GM12892 (cell line): Measurements from ENCODE around the gene MYZAP.

Source experiments
- POLR2A ChIP-seq: IDR thresholded peaks from 2 replicates; pipeline ENCODE4 v1.6.1; 2011; ENCODE audit warnings: low read depth, low read length, control low read depth
- POLR2AphosphoS5 ChIP-seq: IDR thresholded peaks from 2 replicates; pipeline ENCODE4 v1.6.1; 2011; ENCODE audit warnings: low read depth, low read length, control low read depth
- TAF1 ChIP-seq: IDR thresholded peaks from 2 replicates; pipeline ENCODE4 v1.6.1; 2011; ENCODE audit warnings: low read depth, mild to moderate bottlenecking, control low read depth, low read length, borderline replicate concordance

DNA sequence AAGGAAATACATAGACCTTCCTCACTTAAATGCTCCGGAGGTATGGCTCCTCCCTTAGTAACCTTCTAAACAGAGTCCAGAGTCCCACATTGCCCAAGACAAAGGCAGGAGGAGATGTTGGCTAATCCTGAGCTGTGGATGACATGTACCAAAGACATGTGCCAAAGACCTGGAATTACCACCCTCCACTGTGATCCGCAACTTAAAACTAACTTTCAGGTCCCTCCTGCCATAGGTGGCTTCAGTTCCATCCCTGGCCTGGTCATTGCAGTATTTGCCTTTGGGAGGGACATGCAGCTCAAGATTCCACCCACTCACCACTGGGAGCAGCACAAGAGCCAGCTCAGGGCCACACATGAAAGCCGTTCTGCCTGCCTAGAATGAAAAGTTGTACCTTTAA, 28.0 kb downstream of the MYZAP start:
- TF ChIP-seq POLR2A (no peak), POLR2AphosphoS5 (no peak), TAF1 (no peak)
